ENCODE data around the gene ARSJ.

ARSJ gene

GRCh38 chr4:113947484-113947883, 32.0 kb downstream of the ARSJ start:
- H3F3A ChIP-seq (ENCODE audit: insufficient read depth) = no peaks in the 10 kb centered on the region
- no peaks in the 10 kb centered on the region for H4K20me1 ChIP-seq (ENCODE audit: low read depth, low read length)
- no peaks in the 10 kb centered on the region for H3K36me3 ChIP-seq (ENCODE audit: low read length)
- no peak overlapping the region for H2AFZ ChIP-seq (ENCODE audit: low read depth, low read length, severe bottlenecking)
- TF ChIP-seq CTCF (IDR thresholded peaks at IDR 0.05; ENCODE audit: insufficient read depth, low read length, poor library complexity, severe bottlenecking) (no peak), EZH2phosphoT487 (conservative IDR thresholded peaks at IDR 0.05; ENCODE audit: low read length) (no peak)
- H3K9me2 ChIP-seq (replicated peaks; ENCODE audit: insufficient read depth, low read length) = no peaks in the 10 kb centered on the region
- no peak overlapping the region for H3K27ac ChIP-seq (ENCODE audit: low read depth, low read length)
- no peak overlapping the region for H3K4me3 ChIP-seq (ENCODE audit: insufficient read depth, low read length, poor library complexity, severe bottlenecking)
- H3K79me2 ChIP-seq (ENCODE audit: insufficient read depth, low read length) = no peaks in the 10 kb centered on the region
- H3K9me3 ChIP-seq (ENCODE audit: insufficient read depth, low read length) = no peaks in the 10 kb centered on the region
- H3K4me2 ChIP-seq (ENCODE audit: low read depth, low read length, poor library complexity, severe bottlenecking) = no peak overlapping the region
- no peaks in the 10 kb centered on the region for H3K27me3 ChIP-seq (ENCODE audit: low read length)
- H3K9ac ChIP-seq (ENCODE audit: low read length) = no peak overlapping the region

GRCh38 chr4:113945906-113946305, 33.5 kb downstream of the ARSJ start:
- no peaks in the 10 kb centered on the region for H3K9me2 ChIP-seq (replicated peaks; ENCODE audit: insufficient read depth, low read length)
- H3K36me3 ChIP-seq (ENCODE audit: low read length) = no peaks in the 10 kb centered on the region
- no peak overlapping the region for H3K27ac ChIP-seq (ENCODE audit: low read depth, low read length)
- H3K4me3 ChIP-seq (ENCODE audit: insufficient read depth, low read length, poor library complexity, severe bottlenecking) = no peak overlapping the region
- no peaks in the 10 kb centered on the region for H3F3A ChIP-seq (ENCODE audit: insufficient read depth)
- no peaks in the 10 kb centered on the region for H4K20me1 ChIP-seq (ENCODE audit: low read depth, low read length)
- H3K79me2 ChIP-seq (ENCODE audit: insufficient read depth, low read length) = no peaks in the 10 kb centered on the region
- TF ChIP-seq EZH2phosphoT487 (conservative IDR thresholded peaks at IDR 0.05; ENCODE audit: low read length) = no peak
- no peak for TF ChIP-seq CTCF (IDR thresholded peaks at IDR 0.05; ENCODE audit: insufficient read depth, low read length, poor library complexity, severe bottlenecking)
- no peaks in the 10 kb centered on the region for H3K9me3 ChIP-seq (ENCODE audit: insufficient read depth, low read length)
- no peaks in the 10 kb centered on the region for H3K27me3 ChIP-seq (ENCODE audit: low read length)
- H3K4me2 ChIP-seq (ENCODE audit: low read depth, low read length, poor library complexity, severe bottlenecking) = no peak overlapping the region
- no peak overlapping the region for H2AFZ ChIP-seq (ENCODE audit: low read depth, low read length, severe bottlenecking)
- H3K9ac ChIP-seq (ENCODE audit: low read length) = no peak overlapping the region

GRCh38 chr4:113943863-113944262, 35.6 kb downstream of the ARSJ start:
- no peak overlapping the region for H3K9ac ChIP-seq (ENCODE audit: low read length)
- H3K9me3 ChIP-seq (ENCODE audit: insufficient read depth, low read length) = no peaks in the 10 kb centered on the region
- H3K36me3 ChIP-seq (ENCODE audit: low read length) = no peaks in the 10 kb centered on the region
- no peaks in the 10 kb centered on the region for H4K20me1 ChIP-seq (ENCODE audit: low read depth, low read length)
- H3F3A ChIP-seq (ENCODE audit: insufficient read depth) = no peaks in the 10 kb centered on the region
- H3K27ac ChIP-seq (ENCODE audit: low read depth, low read length) = no peak overlapping the region
- H2AFZ ChIP-seq (ENCODE audit: low read depth, low read length, severe bottlenecking) = no peak overlapping the region
- no peaks in the 10 kb centered on the region for H3K9me2 ChIP-seq (replicated peaks; ENCODE audit: insufficient read depth, low read length)
- no peak overlapping the region for H3K4me2 ChIP-seq (ENCODE audit: low read depth, low read length, poor library complexity, severe bottlenecking)
- H3K79me2 ChIP-seq (ENCODE audit: insufficient read depth, low read length) = no peaks in the 10 kb centered on the region
- no peaks in the 10 kb centered on the region for H3K27me3 ChIP-seq (ENCODE audit: low read length)
- no peak for TF ChIP-seq CTCF (IDR thresholded peaks at IDR 0.05; ENCODE audit: insufficient read depth, low read length, poor library complexity, severe bottlenecking)
- no peak for TF ChIP-seq EZH2phosphoT487 (conservative IDR thresholded peaks at IDR 0.05; ENCODE audit: low read length)
- no peak overlapping the region for H3K4me3 ChIP-seq (ENCODE audit: insufficient read depth, low read length, poor library complexity, severe bottlenecking)
